HG02623 (cell line): ENCODE measurements around the gene LYSMD4.
"Not testable (repeated sequence)": the region's sequence is repeated elsewhere in the genome, so short reads cannot be mapped to it uniquely, and the experiment has no call there.

Experiments
- ATAC-seq: cut with Tn5 transposase; IDR thresholded peaks from one replicate; pipeline ENCODE4 v1.9.1; 2021; ENCODE audit warnings: moderate library complexity; ENCODE audit not compliant: unreplicated experiment

The LYSMD4 gene

GRCh38 chr15:99733268-99734039, at the start of gene LYSMD4:
TSS of gene LYSMD4 (minus strand) at chr15:99733437. CDS start at chr15:99731999, 1,438 bp downstream.
- peak; percentile 97 for ATAC-seq

DNA sequence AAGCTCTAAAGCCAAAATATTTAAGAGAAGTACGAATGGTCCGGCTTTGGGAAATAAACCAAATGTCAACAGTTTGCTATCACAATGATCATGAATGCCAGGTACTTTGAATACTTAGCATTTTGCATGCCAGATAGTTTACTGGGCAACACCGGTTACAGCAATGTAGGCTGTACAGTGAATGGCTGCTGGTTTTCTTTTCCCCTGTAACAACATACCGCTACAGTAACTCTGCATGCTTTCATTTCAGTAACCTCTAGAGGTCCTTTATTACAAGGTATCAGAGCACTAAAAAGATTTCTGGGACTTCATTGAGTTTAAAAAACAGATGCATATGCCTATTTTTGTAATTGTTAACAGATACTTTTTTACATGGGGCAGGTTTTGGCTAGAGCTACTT, 48.8 kb upstream of the LYSMD4 start:
- not testable (repeated sequence) for ATAC-seq

DNA sequence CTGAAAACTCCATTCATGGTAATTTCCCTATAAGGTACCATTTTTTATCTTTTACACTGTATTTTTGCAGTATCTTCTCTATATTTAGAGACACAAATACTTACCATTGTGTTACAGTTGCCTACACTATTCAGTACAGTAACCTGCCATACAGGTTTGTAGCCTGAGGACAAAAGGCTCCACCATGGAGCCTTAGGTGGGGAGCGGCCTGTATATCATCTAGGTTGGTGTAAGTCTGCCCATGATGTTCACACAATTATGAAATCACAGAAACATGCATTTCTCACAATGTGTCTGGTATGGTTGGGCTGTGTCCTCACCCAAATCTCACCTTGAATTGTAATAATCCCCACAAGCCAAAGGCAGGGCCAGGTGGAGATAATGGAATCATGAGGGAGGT, 43.9 kb upstream of the LYSMD4 start:
- ATAC-seq = no peak

DNA sequence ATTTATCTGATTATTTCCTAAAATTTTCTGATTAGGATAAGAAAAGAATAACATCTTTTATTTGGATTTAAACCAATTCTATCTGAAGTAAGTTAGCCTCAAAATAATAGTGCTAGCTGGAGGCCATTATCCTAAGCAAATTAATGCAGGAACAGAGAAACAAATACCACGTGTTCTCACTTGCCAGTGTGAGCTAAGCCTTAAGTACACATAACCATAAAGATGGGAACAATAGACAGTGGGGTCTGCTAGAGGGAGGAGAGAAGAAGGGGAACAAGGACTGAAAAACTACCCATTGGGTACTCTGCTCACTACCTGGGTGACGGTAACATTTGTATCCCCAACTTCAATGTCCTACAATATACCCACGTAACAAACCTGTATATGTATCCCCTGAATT, 31.3 kb upstream of the LYSMD4 start:
- ATAC-seq = no peak

DNA sequence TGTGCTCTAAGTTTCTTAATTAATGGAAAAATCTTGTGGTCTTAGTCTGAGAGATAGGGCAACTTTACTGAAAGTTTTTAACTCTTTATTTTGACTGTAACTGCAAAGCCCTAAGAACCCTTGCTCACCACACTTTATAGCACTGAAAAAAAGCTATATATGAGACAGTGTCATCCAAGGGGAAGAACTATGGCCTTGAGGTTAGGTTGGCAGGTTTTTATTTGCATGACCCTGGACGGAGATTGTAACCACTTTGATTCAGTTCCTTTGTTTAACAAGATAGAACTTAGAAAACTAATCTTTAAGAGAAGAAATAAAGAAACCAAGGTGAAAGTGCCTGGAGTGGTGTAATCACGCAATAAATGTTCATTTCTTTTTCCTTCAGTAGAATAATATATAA, 30.6 kb upstream of the LYSMD4 start:
- ATAC-seq = no peak

GRCh38 chr15:99762288-99762687, 29.1 kb upstream of the LYSMD4 start:
- no peak for ATAC-seq

DNA sequence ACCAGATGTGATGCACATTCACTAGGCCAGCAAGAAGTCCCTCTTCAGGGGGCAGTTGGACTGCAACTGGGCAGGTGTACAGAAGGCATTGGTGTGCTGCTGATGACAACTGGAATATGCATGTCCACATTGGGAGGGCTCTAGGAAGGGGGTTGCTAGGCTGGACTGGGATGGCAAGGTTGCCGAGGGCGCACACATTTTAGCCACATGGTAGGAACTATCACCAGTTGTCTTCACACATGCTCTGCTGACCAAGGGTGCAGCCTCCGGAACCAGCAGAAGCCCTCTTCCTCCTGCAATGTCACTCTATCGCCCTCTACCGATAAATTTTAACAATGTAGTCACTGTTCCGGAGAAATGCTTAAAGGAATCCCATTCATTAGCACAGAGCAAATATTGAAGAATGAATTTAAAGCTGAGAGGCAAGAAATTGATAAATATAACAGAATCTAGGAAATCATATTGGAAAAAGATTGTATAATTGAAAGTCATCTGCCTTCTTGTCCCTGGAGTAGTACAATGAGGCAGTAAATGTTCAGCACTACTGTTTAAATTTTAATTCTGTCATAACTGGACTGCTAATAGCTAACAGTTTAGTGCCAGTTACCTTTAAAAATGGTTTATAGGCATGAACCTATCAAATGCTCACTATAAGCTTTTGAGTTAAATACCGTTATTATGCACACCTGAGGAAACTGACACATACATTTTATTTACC, 22.6 kb upstream of the LYSMD4 start:
- peak; percentile 86 for ATAC-seq

GRCh38 chr15:99753066-99753465, 19.8 kb upstream of the LYSMD4 start:
- no peak for ATAC-seq

DNA sequence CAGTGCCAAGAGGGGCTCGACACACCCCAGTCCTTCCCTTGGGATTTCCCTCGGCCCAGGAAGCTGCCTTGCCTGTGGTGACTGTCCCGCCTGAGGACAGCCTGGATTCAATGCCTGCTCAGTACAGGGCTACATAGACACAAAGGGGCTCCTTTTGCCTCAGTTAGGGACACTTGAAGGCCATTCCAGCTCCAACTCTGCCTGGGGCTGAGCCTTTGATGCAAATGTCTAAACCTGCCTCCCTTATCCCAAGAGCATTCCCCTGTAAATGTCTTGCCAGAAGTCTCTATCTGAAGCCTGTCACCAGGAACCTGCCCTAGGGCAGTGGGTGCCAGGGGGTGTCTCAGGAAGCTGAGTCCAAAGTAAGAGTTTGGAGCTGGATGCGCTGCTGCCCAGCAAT, 19.3 kb upstream of the LYSMD4 start:
- ATAC-seq = no peak

DNA sequence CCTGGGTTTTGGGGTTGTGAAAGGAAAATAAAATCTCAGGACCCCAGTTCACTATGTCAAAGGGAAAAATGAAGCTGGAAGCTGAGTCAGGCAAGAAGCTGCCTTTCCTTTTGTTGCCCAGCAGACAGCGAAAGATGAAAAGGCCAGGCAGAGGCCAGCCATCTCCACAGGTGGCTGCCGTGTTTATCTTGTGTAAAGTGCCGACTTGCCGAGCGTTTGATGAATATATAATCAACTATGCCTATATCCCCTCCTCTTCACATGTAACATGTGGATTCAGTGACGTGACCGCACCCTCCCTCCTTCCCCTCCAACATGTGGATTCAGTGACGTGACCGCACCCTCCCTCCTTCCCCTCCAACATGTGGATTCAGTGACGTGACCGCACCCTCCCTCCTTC, 17.1 kb upstream of the LYSMD4 start:
- not testable (repeated sequence) for ATAC-seq

- no peak for ATAC-seq
These were observed 16.1 kb upstream of the LYSMD4 start for GRCh38 chr15:99749386-99749785.

GRCh38 chr15:99745370-99746086, 12.3 kb upstream of the LYSMD4 start:
- ATAC-seq = no peak

GRCh38 chr15:99744142-99744541, 10.9 kb upstream of the LYSMD4 start:
- no peak for ATAC-seq

DNA sequence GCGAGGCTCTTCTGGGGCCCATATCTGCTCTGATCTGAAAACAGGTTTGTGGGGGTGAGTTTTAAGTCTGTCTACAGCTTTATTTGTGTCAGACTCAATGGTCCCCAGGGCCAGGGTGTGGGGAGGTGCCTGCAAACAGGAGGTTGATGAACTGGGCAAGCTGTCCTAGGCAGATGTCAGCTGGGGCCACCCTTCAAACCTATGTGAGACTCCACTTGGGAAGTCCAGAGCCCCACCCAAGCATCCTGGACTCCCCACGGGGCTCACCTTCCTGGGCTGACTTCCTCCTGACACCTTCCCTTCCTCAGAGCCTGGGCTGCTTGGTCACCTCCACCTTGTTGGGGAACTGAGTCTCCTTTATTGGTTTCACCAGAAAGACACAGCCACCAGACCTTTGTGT, 8.6 kb upstream of the LYSMD4 start:
- ATAC-seq = no peak

GRCh38 chr15:99738021-99738847, 5.0 kb upstream of the LYSMD4 start:
- no peak for ATAC-seq

GRCh38 chr15:99736702-99737101, 3.5 kb upstream of the LYSMD4 start:
- no peak for ATAC-seq

- no peak for ATAC-seq
These were observed 2.6 kb upstream of the LYSMD4 start for GRCh38 chr15:99735868-99736267.

GRCh38 chr15:99734575-99734974, 1.3 kb upstream of the LYSMD4 start:
- ATAC-seq = no peak

GRCh38 chr15:99734040-99734291, 729 bp upstream of the LYSMD4 start:
- not testable (repeated sequence) for ATAC-seq

- ATAC-seq = peak; percentile 21
These were observed 428 bp downstream of the LYSMD4 start for GRCh38 chr15:99732751-99733267.
